Endothelial cell of umbilical vein (primary cell): ENCODE data around the gene CCDC69. TPM values are rescaled to one million over a fixed set of nuclear protein-coding genes. Genes with fewer than 3 reads are reported as not detected.

ENCODE experiments used
- BruUV-seq: library from RNA; stranded (reverse); fragments of 400-500 nt; replicated peaks from 2 replicates; lab custom pipeline; 2021; lab: Mats Ljungman, UMichigan
- CTCF ChIA-PET: fragments of 300-600, 350-600 bp; sonication (Branson Sonifier 250); formaldehyde crosslinking; loops from one replicate; lab custom pipeline; 2021; ENCODE audit warnings: antibody characterized with exemption, inconsistent platforms; lab: Charles Lee
- POLR2A ChIA-PET: fragments of 300-600, 350-600 bp; sonication (Branson Sonifier 250); formaldehyde crosslinking; loops from one replicate; lab custom pipeline; 2021; ENCODE audit warnings: antibody characterized with exemption, inconsistent platforms; lab: Charles Lee
- DNase-seq: peaks from one replicate; pipeline ENCODE4 v3.0.0-alpha.2; 2011; ENCODE audit warnings: low read depth, low spot score
- FAIRE-seq: peaks from 2 replicates; lab custom pipeline; 2011; peaks lifted over from hg19 to GRCh38; lab: Jason Lieb, UNC
- H2AFZ ChIP-seq: 2 replicates; pipeline ENCODE4 v1.6.0; 2012; ENCODE audit warnings: low read depth, low read length, control low read depth, inconsistent platforms
- H3K27ac ChIP-seq: 2 replicates; pipeline ENCODE4 v1.5.1; 2011; ENCODE audit warnings: low read depth, mild to moderate bottlenecking, control low read depth, low read length, moderate library complexity; ENCODE audit not compliant: insufficient read depth
- H3K27me3 ChIP-seq, 2 experiments: 2 replicates each; pipeline versions ENCODE4 v1.6.0 to v1.6.1; 2011; ENCODE audit warnings: low read length in 2 of 2, mixed read lengths in 1 of 2; ENCODE audit not compliant: control insufficient read depth in 2 of 2, insufficient read depth in 2 of 2
- H3K36me3 ChIP-seq, 2 experiments: 2 replicates in 1 of 2; 3 replicates in 1 of 2; pipeline ENCODE4 v1.5.1; 2011; ENCODE audit warnings: low read length in 2 of 2, mild to moderate bottlenecking in 1 of 2, moderate library complexity in 1 of 2; ENCODE audit not compliant: control insufficient read depth in 2 of 2, insufficient read depth in 2 of 2; ENCODE audit errors: extremely low read depth in 1 of 2
- H3K4me1 ChIP-seq: 3 replicates; pipeline ENCODE4 v1.5.1; 2011; ENCODE audit warnings: mild to moderate bottlenecking, low read length; ENCODE audit not compliant: control insufficient read depth, insufficient read depth; ENCODE audit errors: extremely low read depth
- H3K4me2 ChIP-seq: 2 replicates; pipeline ENCODE4 v1.6.1; 2011; ENCODE audit warnings: low read length, control low read depth, mixed read lengths; ENCODE audit not compliant: insufficient read depth
- H3K4me3 ChIP-seq, 3 experiments: fragments of 200-600 bp in 1 of 3; sonication (generic), shearing (Covaris generic) in 1 of 3; replicated peaks in 1 of 3; 2 replicates each; pipeline ENCODE4 v1.5.1; 2011 to 2016; ENCODE audit warnings: control low read depth in 3 of 3, low read length in 3 of 3, mild to moderate bottlenecking in 2 of 3, inconsistent platforms in 1 of 3, low read depth in 1 of 3, moderate library complexity in 1 of 3; ENCODE audit not compliant: insufficient read depth in 1 of 3
- H3K79me2 ChIP-seq: 2 replicates; pipeline ENCODE4 v1.6.0; 2012; ENCODE audit warnings: low read length, inconsistent platforms; ENCODE audit not compliant: control insufficient read depth, insufficient read depth
- H3K9ac ChIP-seq: replicated peaks from 2 replicates; pipeline ENCODE3; 2011; ENCODE audit warnings: low read length, control low read depth; ENCODE audit not compliant: insufficient read depth; ENCODE audit errors: extremely low read depth
- H3K9me1 ChIP-seq: replicated peaks from 3 replicates; pipeline ENCODE4 v1.6.0; 2011; ENCODE audit warnings: mild to moderate bottlenecking, low read length; ENCODE audit not compliant: control insufficient read depth, insufficient read depth; ENCODE audit errors: extremely low read depth
- H3K9me3 ChIP-seq: replicated peaks from 2 replicates; pipeline ENCODE4 v1.5.1; 2012; ENCODE audit warnings: low read length, inconsistent platforms; ENCODE audit not compliant: control insufficient read depth, insufficient read depth
- H4K20me1 ChIP-seq: replicated peaks from 2 replicates; pipeline ENCODE3; 2011; ENCODE audit warnings: mild to moderate bottlenecking, low read length; ENCODE audit not compliant: control insufficient read depth, insufficient read depth; ENCODE audit errors: extremely low read depth
- CTCF ChIP-seq, 2 donors: IDR thresholded peaks; 1 replicate in 1 of 2; 2 replicates in 1 of 2; pipeline ENCODE4 v1.5.1; 2011; ENCODE audit warnings: low read length in 2 of 2, mild to moderate bottlenecking in 2 of 2, moderate library complexity in 2 of 2, control low read depth in 1 of 2, inconsistent platforms in 1 of 2, low read depth in 1 of 2; ENCODE audit not compliant: insufficient read depth in 1 of 2; ENCODE audit errors: extremely low read depth in 1 of 2
- EZH2 ChIP-seq: IDR thresholded peaks from 2 replicates; pipeline ENCODE4 v1.6.1; 2012; ENCODE audit warnings: borderline replicate concordance, low read depth, mild to moderate bottlenecking, moderate library complexity, low read length, inconsistent platforms; ENCODE audit not compliant: severe bottlenecking
- MYC ChIP-seq: IDR thresholded peaks from one replicate; pipeline ENCODE4 v1.6.1; 2011; ENCODE audit warnings: mild to moderate bottlenecking, low read depth, low read length
- POLR2AphosphoS5 ChIP-seq: IDR thresholded peaks from 2 replicates; pipeline ENCODE4 v1.6.1; 2012; ENCODE audit warnings: low read depth, mild to moderate bottlenecking, control low read depth, low read length, moderate library complexity; ENCODE audit not compliant: insufficient read depth
- dilution Hi-C: fragments of 300-500 bp; cut with MboI; formaldehyde crosslinking; loops from one replicate; pipeline ENCODE4 v1.15.0; 2019; ENCODE audit warnings: low sequenced_read_pairs; ENCODE audit not compliant: extremely low pct_ligation_motif_present
- intact Hi-C: fragments of 100-400 bp; cut with micrococcal nuclease; formaldehyde crosslinking; loops from one replicate; pipeline ENCODE4 v1.10.0; 2022
- polyA plus RNA-seq, 4 experiments: library from polyadenylated mRNA; depleted of rRNA in 3 of 4; stranded (reverse) in 3 of 4; unstranded in 1 of 4; fragments of >200 nt; gene quantifications; 2 replicates each; pipeline versions ENCODE4 v1.2.1 to v1.2.3, GENCODE V29; 2011 to 2012; ENCODE audit warnings: missing spikeins in 1 of 4
- total RNA-seq: library from RNA; stranded (reverse); gene quantifications from 2 replicates; pipeline ENCODE4 v1.2.3, GENCODE V29; 2021

CCDC69 gene
- total and polyA plus RNA-seq, 2 donors (not counting 3 experiments of a cell fraction or from before 2014, with no cell fraction given): 4.1 to 4.5 TPM

DNA sequence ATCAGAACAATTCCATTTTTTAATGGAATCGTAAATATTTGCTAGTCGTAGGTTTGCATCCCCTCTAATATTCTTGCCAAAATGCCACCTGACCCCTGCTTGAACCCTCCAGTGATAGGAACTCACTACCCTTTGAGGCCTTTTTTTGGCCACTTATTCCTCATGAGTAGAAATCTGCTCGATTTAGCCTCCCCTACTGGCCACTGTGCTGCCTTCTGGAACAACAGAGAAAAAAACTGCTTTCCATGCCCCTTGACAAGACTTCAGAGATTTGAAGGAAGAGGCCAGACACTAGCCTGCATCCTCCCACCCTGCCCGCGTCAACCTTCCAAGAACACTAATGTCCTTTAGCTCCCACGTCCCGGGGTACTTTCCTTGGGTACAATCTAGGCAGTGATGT lies 4.1 kb downstream of the CCDC69 start:
- no peak for FAIRE-seq
- CTCF ChIA-PET: no interaction called here

More for the DNA sequence above, 4.1 kb downstream of the CCDC69 start:
- no peaks in the 10 kb centered on the region for H3K9me1 ChIP-seq
- no peak overlapping the region for H3K27ac ChIP-seq
- no peaks in the 10 kb centered on the region for H3K79me2 ChIP-seq
- no peak overlapping the region for H2AFZ ChIP-seq
- TF ChIP-seq MYC (no peak), POLR2AphosphoS5 (no peak), CTCF (IDR thresholded peaks at IDR 0.05; ENCODE audit: extremely low read depth in 1 of 2, insufficient read depth in 1 of 2, low read depth in 1 of 2, low read length in 2 of 2) (peak in 1 of 2 donors; percentile 12), EZH2 (no peak)
- H3K36me3 ChIP-seq: no peaks in the 10 kb centered on the region
- POLR2A ChIA-PET: interaction anchor here (0.5 kb wide), 1 partner anchor 33 kb away, joined by 3 read pairs; no protein-coding TSS in a partner anchor
- no peak overlapping the region for H3K4me3 ChIP-seq
- H3K9ac ChIP-seq: no peak overlapping the region
- dilution Hi-C loops: no loop called here
- H3K4me1 ChIP-seq: peaks cover 6% of the 10 kb centered on the region
- no peak overlapping the region for H3K4me2 ChIP-seq
- intact Hi-C loops: no loop called here
- H3K9me3 ChIP-seq: no peaks in the 10 kb centered on the region
- no peaks in the 10 kb centered on the region for H3K27me3 ChIP-seq
- BruUV-seq: no TSS peak
- no peaks in the 10 kb centered on the region for H4K20me1 ChIP-seq
- DNase-seq: no peak
